HG03025 (cell line): Measurements from ENCODE around the gene GIGYF1.
"Not testable (repeated sequence)": the region's sequence is repeated elsewhere in the genome, so short reads cannot be mapped to it uniquely, and the experiment has no call there.

Experiments used
- ATAC-seq: cut with Tn5 transposase; IDR thresholded peaks from one replicate; pipeline ENCODE4 v1.9.1; 2021; ENCODE audit warnings: mild to moderate bottlenecking, moderate library complexity; ENCODE audit not compliant: unreplicated experiment, low FRiP score

Gene GIGYF1

DNA sequence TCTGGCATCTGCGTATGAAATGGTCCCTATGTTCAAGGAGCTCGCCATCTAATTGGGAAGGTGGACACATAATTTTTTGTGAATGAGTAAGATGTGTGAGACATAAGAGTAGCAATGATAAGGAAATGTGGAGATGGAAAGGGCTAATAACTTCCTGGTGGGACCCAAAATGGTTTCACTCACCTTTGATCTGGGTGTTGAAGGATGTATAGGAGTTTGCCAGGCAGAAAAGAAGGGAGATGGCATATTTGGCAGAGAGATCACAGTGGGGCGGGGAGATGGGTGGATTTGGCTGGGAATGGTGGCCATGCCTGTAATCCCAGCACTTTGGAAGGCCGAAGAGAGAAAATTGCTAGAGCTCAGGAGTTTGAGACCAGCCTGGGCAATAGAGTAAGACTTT lies 16.4 kb upstream of the GIGYF1 start:
- ATAC-seq, result no peak

DNA sequence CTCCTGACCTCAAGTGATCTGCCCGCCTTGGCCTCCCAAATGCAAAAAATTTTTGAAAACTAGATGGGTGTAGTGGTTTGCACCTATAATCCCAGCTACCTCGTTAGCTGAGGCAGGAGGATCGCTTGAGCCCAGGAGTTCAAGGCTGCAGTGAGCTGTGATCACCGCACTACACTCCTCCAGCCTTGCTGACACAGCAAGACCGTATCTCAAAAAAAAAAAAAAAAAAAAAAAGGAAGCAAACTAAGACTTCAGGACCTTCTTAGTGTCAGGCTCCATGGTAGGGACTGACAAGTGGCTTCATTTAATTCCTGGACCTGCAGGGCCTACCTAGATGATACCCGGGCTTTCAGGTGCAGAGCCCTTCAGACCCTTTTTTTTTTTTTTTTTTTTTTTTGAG lies 14.3 kb upstream of the GIGYF1 start:
- ATAC-seq, result no peak

DNA sequence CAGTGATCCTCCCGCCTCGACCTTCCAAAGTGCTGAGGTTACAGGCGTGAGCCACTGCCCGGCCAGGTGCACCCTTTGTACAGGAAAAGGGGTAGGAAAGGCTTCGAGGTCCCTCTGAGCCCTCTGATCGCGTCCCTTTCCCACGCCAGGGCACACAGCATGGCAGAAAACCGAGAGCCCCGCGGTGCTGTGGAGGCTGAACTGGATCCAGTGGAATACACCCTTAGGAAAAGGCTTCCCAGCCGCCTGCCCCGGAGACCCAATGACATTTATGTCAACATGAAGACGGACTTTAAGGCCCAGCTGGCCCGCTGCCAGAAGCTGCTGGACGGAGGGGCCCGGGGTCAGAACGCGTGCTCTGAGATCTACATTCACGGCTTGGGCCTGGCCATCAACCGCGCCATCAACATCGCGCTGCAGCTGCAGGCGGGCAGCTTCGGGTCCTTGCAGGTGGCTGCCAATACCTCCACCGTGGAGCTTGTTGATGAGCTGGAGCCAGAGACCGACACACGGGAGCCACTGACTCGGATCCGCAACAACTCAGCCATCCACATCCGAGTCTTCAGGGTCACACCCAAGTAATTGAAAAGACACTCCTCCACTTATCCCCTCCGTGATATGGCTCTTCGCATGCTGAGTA lies 12.7 kb upstream of the GIGYF1 start:
- ATAC-seq, result no peak

DNA sequence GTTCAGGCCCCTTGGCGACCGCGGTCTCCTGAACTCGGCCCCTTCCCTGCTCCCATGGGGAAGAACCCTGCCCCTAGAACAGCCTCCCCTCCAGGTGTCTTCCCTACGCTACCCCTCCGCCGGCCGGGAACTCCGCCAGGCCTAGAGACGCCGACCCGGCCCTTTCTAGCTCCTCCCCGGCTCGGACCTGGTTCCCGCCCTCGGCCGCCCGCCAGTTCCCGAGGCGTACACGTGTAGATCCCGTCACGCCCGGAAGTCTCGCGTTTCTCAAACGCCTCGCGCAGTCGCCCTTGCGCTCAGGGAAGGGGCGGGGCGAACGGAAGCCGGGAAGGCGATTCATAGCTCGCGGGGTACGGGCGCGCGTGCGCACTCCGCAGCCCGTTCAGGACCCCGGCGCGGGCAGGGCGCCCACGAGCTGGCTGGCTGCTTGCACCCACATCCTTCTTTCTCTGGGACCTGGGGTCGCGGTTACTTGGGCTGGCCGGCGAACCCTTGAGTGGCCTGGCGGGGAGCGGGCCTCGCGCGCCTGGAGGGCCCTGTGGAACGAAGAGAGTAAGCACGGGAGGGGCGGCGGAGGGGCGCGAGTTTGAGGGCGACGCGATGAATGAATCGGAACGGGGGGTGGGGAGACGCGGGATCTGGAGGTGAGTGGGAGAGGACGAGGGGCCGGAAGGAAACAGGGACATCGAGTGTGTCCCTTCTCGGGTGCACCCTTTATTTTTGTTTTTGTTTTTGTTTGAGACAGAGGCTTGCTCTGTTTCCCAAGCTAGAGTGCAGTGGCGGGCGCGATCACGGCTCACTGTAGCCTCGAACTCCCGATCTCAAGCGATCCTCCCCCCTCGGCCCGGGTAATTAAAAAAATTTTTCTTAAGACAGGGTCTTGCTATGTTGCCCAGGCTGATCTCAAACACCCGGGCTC lies 12.0 kb upstream of the GIGYF1 start, which contains the start of gene POP7:
Gene POP7, plus strand, starts transcription at position 369 of the 919 bp plus-strand sequence. CDS start 710 bp downstream, outside the sequence.
- ATAC-seq, result peak; percentile 81

DNA sequence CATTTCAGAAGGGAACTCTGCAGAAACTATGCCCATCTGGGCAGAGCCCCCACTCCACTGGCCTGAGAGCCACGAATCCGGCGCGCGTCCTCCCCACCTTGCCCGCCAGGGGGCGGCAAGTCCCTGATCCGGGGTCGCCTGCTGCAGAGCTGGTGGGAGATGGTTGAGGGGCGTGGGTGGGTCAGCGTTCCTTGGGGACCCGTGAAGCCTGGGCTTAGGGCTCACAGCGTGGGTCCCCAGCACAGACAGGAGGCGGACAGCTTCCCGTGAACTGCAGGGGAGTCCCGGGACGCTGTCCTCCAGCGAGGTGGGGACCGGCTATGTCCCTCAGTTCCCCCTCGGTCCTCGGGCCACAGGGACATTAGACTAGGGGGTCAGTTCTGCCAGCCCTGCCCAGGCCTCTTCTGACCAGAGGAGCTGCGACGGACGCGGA lies 11.3 kb upstream of the GIGYF1 start:
- peak; percentile 45 for ATAC-seq

DNA sequence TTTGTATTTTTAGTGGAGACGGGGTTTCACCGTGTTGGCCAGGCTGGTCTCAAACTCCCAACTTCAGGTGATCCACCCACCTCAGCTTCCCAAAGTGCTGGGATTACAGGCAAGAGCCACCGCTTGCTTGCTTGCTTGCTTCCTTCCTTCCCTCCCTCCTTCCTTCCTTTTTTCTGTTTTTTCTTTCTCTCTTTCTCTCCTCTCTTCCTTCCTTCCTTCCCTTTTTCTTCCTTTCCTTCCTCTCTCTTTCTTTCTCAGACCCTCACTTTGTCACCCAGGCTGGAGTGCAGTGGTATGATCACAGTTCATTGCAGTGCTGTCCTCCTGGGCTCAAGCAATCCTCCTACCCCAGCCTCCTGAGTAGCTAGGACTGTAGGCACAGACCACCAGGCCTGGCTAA lies 7.0 kb upstream of the GIGYF1 start:
- ATAC-seq, result not testable (repeated sequence)

DNA sequence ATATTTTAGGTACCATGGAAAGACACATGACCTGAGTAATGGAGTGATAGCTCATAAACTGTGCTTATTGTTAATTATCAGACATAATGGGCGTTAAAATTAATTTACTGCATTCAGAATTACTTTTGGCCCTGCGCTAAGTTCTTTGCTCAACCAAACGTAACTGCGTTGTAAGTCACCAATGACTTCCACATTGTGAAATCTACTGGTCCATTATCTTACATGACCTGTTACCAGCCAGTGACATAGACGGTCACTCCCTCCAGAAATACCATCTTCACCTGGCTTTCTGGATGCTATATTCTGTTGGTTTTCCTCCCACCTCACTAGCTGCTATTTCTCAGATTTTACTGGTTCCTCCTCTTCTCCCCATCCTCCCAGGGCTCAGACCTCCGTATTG lies 5.0 kb upstream of the GIGYF1 start:
- ATAC-seq, result no peak

DNA sequence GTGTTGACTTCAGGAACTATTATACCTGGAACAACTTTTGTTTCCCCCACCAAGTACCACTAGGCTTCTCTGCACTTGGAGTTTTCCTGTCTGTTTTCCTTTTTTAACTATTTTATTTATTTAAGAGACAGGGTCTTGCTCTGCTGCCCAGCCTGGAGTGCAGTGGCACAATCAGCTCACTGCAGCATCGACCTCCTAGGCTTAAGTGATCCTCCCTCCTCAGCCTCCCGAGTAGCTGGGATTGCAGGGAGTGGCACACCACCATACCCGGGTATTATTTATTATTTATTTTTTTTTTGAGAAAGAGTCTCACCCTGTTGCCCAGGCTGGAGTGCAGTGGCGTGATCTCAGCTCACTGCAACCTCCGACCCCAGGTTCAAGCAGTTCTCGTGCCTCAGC lies 2.1 kb upstream of the GIGYF1 start:
- ATAC-seq, result no peak

DNA sequence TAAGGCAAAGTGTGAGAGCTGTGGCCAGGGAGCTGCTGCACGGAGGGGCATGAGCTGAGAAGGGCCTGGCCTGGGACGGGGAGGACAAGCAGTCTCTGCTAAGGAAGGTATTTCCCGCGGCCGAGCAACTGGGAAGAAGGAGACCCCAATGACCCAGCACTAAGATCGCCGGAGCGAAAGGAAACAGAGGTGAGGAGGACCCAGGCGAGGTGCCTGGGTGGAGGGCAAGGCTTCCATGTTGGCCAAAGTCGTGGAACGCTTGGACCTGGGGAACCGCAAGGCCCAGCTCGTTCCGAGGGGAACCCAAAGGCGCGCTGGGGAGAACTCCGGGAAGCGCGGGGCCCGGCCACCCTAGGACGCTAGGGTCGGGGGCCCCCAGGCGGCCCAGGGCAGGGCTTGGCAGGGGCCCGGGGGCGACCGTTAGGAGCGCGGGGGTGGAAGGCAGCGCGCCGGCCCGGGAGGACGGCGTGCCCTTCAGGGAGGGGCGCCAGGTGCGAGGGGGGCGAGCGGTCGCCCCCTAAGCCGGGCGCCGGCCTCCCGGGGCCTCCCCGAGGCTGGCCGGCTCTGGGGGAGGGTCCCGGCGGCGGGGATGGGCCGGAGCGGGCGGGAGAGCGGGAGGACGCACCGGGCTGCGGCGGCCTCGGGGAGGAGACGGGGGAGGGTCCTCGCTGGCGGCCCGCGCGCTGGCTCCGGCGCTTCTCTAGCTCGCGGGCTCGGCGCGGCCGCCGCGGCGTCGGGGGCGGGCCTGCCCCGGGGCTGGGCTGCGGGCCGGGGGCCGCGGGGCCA lies 545 bp downstream of the GIGYF1 start:
- ATAC-seq, result no peak

DNA sequence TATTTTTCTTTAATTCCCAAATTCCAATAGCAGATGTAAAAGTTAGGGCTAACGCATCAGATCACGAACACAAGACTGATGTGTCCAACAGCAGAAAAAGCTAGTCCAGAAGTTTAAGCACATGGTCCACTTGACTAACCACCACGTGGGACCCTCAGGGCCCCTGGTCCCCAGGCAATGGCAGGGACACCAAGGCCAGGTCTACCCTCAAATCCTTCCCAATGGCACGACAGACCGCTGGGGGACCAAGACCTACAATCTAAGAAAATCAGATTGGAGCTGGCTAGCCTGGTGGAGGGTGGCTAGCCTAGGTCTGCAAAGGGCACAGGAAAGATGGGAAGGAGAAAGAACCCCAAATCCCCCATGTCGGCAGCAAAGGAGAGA lies 1.5 kb downstream of the GIGYF1 start:
- ATAC-seq, result no peak

DNA sequence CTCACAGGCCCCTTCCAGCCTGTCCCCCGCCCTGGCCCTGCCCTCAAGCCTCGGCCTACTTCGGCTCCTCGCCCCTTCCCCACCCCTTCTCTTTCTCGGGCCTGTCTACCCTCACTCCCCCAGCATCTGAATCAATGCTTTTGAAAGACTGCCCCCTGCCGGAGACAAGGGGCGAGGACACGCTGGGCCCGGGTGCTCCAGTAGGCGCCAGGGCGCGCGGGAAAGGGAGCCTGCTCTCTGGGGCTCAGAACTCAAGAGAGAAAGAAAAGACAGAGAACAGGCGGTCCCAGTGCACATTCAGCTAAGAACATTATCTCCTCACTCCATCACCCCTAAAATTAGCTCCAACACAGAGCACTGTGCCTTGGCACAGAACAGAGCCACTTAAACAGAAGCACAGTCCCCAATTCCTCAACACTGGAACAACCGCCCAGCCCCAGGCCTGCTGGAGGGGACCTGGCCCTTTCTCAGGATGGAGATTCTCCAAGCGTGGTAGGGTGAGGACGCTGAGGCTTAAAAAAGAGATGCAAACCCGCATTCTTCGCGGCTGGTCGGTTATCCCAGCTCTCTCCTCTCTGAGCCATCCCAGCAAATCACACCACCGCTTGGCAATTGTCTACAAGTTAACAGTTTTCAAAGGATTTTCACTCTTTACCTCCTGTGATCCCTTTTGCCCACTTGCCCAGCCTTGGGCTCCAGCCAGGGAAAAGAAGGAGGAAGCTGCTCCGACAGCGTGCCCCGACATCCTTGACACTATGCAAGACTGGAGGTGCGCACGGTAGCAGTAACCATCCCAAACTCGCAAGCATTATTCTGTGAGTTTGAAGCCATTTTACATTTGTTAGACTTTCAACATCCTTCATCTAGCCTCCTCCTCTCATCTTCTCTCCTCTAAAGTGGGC lies 2.1 kb downstream of the GIGYF1 start:
- ATAC-seq, result no peak

DNA sequence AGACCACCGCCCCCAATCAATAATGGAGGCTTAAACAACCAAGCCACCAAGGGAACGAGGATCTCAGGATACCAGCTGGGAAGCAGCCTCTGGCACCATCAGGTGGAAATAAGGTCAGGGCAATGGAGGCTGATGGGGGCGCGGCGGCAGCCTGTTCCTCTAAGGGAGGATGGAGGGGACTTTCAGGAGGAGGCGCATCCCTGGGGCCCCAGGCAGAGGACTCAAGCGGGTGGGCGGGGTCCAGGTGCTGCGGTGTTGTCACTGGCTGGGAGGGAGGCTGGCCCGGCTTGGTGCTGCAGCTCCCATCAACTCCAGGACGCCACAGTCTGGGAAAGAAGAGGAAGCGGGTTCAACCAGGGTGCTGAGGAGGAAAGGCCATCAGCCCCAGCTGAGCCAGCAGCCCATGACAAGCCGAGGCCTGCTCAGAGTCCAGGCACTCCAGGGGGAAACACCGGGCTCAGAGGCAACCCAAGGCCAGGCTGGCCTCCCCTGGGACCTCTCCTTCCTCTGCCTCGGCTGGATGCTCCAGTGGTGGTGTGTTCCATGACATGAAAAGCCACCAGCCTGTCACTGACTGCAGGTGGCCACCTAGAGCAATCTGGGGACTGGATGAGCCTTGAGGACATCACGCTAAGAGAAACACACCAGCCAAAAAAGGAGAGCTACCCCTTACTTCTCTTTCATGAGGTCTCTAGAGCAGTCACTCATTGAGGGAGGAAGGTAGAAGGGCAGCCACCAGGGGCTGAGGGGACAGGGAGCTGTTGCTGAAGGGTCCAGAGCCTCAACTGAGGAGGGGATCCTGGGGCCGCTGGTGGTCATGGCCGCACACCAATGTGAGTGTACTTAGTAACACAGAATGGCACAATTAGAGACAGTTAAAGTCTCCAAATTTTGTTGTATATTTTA lies 4.6 kb downstream of the GIGYF1 start:
- ATAC-seq, result no peak

DNA sequence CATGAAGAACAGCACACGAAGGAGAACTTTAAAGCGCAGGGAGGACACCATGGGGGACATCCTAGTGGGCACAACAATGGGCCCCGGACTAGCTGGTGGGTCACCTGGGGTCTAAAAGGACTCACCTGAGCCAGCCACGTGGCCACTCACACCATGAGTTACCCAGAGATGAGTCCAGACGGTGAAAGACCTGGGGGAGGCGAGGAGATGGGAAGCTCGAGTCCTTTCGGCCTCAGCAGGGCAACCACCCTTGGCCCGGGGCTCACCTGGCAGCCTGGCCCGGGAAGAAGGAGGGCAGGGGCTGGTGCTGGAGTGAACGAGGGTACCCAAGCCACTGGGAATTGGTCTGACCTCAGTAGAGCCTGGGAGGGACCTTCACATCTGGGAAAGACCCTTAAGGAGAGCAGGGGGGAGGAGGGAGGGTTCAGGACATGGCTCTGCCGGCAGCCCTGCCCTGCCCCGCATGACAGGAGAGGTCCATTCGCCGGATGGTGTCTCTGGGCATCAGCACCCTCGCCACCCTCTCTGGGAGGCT lies 5.7 kb downstream of the GIGYF1 start:
- ATAC-seq, result no peak

DNA sequence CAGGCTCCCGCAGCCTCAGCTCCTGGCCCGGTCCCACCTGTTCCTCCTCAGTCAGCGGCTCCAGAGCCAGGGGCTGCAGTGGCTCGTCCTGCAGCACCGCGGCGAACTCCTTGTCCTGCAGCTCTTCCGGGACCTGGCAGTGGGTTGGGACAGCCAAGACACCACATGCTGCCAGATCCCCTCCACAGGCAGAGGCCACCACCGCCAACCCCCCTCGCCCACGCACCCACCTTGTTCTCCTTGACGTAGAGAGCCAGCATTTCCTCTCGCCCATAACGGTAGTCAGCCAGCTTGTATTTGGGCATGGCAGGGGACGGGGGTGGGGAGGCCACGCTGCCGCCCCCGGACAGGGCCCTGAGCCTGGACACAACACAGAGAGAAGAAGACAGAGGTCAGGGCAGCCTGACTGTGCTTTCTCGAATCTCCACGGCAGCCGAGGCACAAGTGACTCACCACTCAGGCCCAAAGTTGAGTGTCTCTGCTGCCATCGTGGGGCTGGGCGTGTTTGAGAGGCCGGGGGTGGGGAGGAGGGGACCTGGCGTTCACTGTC lies 6.2 kb downstream of the GIGYF1 start:
- no peak for ATAC-seq

DNA sequence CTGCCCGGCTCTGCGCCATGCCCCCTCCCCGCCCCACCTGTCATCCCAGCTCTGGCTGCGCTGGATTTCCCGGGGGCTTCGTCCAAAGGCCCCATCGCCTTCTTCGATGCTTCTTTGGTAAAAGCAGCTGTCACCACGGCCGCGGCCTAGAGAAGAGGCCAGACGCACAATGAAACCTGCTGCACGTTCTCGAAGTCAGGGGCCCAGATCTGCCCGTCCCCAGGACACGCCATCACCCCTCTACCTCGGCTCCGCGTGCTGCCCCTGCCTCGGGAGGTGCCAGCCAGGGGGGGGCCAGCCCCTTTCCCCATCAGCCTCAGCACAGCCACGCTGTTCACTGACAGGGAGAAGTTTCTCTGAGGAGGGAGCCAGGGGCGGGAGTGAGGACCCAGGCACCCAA lies 6.8 kb downstream of the GIGYF1 start:
- ATAC-seq, result no peak

DNA sequence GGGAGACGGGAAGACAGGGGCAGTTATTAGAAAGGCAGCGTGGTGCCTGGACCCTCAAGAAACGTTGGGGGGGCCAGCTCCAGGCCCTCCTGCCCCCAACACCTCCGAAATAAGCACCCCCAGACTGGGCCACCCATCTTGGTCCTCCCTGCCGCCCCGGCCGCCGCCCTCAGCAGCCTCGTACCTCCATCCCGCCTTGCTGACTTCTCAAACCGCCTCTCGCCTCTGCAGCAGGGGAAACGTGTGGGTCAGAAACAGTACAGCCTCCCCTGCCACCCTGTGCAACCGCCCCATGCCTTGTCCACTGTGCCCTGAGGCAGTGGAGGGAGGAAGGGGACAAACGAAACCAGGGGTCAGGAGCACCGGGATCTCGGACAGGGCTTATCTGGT lies 7.2 kb downstream of the GIGYF1 start:
- no peak for ATAC-seq

DNA sequence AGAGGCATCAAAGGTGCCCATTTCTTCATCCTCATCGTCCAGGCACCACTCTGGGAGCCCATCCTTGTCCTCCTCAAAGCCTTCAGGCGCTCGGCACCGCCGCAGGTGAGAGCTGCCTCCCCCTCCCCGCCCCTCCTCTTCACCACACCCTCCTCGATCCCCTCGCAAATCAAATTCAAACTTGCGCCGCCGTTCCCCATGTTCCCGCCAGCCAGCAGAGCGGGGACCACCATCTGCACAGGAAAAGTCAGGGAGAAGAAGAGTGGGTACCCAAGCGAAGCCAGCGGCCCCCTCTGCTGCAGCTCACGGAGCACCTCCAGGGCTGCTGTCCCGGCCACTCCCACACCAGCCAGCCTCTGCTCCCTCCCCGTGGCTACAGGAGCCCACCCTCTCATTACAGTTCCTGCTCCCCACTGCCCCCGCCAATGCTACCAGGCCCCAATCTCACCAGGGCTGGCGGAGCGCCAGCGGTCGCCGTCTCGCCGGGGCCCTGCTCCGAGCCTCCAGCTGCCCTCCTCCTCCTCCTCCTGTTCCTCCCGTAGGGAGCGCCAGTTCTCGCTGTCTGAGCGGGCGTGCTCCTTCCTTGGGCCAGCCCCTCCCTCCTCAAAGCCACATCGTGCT lies 7.7 kb downstream of the GIGYF1 start:
- ATAC-seq, result no peak

DNA sequence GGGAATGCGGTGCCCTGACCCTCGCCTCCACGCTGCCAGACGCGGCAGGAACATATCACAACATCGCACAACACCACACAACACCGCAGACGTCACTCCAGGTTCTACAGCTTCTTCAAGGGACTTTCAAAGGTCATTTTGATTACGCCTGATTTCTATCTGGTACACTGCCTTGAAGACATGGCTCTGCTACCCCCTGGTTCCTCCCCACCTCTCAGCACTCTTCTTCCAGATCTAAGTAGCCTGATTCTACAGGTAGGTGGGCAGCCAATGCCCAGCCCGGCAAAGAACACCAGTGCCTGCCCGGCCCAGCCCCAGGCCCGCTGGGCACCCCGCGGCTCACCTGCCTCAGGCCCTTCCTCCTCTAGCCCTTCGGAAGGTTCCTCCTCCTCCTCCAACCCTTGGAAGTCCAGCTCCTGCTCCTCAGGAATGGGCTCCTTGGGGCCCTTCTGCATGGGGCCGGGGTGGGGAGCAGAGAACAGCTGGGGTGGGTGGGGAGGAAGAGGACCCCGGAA lies 8.4 kb downstream of the GIGYF1 start:
- no peak for ATAC-seq
